Stimulated activated CD8-positive, alpha-beta memory T cell treated with anti-CD3 and anti-CD28 coated beads, Interleukin-7, amount 100 ng/mL, for 1 hour (primary cell): ENCODE data around the gene APBA2.
"Not testable (repeated sequence)": the region's sequence is repeated elsewhere in the genome, so short reads cannot be mapped to it uniquely, and the experiment has no call there.

Experiments used
- DNase-seq, 2 donors: peaks; one replicate each; pipeline ENCODE4 v3.0.0-alpha.2; 2020; ENCODE audit warnings: low read depth in 2 of 2

Gene APBA2

DNA sequence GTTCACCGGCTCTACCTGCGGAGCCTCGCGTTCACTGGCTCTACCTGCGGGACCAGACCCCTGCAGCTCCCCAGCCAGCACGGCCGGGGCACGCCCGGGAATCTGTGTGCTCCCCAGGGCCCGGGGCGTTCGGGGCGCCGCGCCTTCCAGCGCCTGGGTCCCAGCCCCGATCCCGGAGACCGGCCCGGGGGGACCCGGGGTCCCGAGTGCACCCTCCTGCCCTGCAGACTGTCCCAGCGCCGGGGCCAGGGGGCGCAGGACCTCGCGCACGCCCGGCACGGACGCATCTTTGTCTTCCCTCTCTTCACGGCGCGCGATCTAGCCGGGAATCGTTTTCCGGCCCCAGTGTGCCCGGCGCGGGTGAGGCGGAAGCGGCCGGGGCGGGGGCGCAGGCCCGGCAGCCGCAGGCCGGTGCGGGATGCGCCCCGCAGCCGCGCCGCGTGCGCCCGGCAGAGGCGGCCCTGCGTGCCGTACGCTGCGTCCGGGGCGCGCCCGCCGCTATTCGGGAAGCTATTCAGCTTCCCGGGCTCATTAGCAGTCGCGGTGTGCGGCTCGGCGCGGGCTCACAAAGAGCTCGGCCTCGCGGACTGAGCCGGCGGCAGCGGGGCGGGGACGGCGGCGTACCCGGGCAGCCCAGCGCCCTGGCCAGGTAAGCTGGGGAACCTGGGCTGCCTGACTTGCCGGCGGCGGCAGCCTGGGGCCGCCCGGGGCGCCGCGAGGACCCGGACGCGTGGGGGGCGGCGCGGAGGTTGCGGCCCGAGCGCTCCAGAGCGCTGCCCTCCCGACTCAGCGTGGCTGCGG, at the start of gene APBA2:
Gene APBA2 (plus strand): TSS at position 345 of the 801 bp plus-strand sequence. CDS start 167,911 bp downstream, outside the sequence.
- no peak for DNase-seq

DNA sequence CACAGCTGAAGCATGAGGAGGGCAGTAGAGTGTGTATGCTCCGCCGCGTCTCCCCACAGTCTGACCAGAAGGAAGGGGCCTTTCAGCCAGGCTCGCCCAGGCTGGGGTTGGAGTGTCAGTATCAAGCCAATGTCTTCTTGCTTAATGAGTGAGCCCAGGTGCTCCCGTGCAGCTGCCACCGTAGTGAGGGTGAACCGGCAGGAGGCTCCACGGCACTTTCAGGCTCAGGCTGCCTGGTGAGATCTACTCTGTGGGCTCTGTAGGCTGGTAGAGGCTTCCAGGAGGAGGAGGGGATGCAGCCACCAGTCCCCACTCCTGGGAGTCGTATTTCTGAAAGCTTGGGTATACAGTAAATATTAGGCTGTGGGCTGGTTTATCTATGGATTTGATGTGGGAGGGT, 45.5 kb upstream of the APBA2 start:
- DNase-seq = not testable (repeated sequence)

DNA sequence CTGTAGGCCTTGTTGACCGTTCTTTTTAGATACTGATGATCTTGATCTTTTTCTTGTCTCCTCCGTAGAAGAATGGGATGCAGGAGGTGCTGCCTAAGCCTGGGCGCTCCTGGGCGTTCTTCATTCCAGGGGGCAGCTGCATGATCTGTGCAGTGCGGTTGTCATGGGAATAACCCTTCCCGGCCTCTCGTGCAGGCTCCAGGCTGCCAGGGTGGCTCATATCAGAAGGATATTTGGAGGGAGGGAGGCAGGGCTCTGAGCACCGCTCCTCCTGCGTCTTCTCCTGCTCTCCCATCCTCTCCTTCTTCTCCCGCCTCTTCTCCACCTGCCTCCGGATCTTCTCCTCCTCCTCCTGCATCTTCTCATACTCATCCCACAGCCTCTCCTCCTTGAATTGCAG, 43.6 kb upstream of the APBA2 start:
- not testable (repeated sequence) for DNase-seq

DNA sequence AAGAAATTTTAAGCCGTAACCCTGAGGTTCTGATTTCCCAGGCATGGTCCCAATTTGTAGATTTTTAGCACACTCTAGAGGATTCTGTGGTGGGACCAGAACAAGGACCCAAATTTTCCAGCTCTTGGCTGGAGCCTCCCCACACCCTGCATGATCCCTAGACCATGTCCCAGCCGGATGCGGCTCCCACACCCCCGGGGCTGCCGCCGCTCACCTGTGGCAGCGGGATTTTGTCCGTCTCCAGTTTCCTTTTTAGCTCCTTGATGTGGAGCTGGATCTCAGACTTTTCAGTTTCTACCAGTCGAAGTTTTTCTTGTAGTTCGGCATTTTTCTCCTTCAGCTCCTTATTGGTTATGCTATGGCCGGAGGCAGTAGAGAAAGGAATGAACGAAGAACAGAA, 42.3 kb upstream of the APBA2 start:
- not testable (repeated sequence) for DNase-seq

GRCh38 chr15:28844147-28844546, 41.6 kb upstream of the APBA2 start:
- not testable (repeated sequence) for DNase-seq

DNA sequence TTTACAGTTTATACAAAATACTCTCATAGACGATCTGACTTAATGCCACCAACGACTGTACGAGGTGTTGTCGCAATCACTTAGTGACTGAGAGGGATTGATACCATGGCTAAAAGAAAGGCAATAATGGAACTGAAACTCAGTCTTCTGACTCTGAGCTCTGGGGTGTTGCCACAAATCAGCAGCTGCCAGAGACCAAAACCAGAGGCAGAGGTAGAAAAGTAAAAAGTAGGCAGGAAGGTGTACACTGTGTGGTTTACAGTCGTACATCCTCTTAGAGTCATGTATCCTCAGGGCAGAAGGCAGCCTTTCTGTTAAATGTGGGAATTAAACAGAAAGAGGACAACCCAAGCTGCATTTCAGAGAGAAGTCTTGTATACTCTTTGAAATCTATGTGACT, 38.5 kb upstream of the APBA2 start:
- DNase-seq = not testable (repeated sequence)

DNA sequence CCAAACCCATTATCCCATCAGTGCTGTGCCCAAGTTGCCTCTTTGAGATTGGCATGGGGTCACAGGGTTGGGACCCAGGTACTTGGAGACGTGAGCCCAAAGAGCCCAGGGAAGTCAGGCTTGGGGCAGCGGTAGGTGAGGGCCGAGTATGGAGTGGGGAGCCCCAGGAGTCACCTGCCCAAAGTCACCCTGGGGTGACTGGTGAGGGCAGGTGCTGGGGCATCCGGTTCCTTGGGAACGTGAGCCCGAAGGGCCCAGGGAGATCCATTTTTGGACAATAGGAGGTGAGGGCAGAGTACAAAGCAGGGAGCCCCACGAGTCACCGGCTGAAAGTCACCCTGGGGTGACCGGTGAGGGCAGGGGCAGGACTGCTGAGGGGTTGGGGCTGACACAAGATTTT, 37.8 kb upstream of the APBA2 start:
- DNase-seq = not testable (repeated sequence)

DNA sequence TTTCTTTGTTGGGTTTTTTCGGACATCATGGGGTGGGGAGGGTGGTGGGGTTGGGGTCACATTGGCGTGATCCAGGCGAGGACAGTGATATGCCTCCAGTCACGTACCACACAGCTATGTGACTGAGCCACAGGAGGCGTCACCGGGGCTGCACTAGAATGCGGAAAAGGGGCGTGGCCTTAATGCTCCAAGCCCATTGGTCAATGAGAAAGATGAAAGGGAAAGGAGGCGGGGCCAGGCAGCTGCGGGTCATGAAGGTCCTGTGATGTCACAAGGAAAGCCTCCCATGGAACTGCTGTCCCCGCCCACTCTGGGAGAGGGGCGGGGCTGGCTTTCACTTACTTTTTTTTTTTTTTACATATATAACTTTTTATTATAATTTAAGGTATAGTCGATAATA, 37.3 kb upstream of the APBA2 start, which contains the start of gene GOLGA6L7:
Gene GOLGA6L7 (minus strand): TSS at position 124 of the 400 bp plus-strand sequence. CDS start 95 bp downstream, at position 29.
- DNase-seq = not testable (repeated sequence)

DNA sequence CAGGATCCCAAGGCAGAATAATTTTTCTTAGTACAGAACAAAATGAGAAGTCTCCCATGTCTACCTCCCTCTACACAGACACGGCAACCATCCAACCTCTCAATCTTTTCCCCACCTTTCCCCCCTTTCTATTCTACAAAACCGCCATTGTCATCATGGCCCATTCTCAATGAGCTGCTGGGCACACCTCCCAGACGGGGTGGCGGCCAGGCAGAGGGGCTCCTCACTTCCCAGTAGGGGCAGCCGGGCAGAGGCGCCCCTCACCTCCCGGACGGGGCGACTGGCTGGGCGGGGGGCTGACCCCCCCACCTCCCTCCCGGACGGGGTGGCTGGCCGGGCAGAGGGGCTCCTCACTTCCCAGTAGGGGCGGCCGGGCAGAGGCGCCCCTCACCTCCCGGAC, 36.5 kb upstream of the APBA2 start:
- not testable (repeated sequence) for DNase-seq

DNA sequence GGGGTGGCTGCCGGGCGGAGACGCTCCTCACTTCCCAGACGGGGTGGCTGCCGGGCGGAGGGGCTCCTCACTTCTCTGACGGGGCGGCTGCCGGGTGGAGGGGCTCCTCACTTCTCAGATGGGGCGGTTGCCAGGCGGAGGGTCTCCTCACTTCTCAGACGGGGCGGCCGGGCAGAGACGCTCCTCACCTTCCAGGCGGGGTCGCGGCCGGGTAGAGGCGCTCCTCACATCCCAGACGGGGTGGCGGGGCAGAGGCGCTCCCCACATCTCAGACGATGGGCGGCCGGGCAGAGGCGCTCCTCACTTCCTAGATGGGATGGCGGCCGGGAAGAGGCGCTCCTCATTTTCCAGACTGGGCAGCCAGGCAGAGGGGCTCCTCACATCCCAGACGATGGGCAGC, 36.0 kb upstream of the APBA2 start:
- not testable (repeated sequence) for DNase-seq

GRCh38 chr15:28853654-28854053, 32.1 kb upstream of the APBA2 start:
- not testable (repeated sequence) for DNase-seq

DNA sequence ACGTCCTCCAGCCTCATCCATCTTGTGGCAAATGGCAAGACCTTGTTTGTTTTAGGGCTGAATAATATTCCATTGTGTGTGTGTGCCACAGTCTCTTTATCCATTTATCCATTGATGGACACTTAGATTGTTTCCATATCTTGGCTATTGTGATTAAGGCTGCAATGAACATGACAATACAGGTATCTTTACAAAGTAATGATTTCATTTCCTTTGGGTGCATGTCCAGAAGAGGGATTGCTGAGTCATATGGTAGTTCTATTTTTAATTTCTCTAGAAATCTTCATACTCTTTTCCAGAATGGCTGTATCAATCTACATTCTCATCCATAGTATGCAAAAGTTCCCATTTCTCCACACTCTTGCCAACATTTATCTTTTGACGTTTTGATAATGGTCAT, 31.2 kb upstream of the APBA2 start:
- DNase-seq = not testable (repeated sequence)

GRCh38 chr15:28861031-28861534, 24.7 kb upstream of the APBA2 start:
- no peak for DNase-seq

GRCh38 chr15:28861589-28862293, 24.0 kb upstream of the APBA2 start:
- not testable (repeated sequence) for DNase-seq

- no peak for DNase-seq
Measured at GRCh38 chr15:28868744-28869345, 16.9 kb upstream of the APBA2 start.

DNA sequence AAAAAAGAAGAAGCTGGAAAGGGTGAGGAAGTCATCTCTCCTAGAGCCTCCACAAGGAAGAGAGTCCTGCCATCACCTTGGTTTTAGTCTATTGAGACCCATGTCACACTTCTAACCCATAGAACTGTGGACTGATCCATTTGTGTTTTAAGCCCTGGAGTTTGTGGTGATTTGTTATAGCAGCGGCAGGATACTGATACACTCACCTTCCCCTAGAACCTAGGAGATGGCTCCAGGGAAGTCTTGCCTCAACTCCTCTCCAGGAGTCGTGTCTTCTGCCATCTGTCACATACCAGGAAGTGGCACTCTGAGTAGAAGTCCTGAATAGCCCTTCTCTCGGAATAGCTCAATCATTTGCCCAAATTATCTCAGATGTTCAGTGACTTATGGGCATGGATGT, 14.6 kb upstream of the APBA2 start:
- DNase-seq = no peak

- DNase-seq = no peak
Measured at GRCh38 chr15:28873006-28873405, 12.8 kb upstream of the APBA2 start.

GRCh38 chr15:28873585-28874190, 12.1 kb upstream of the APBA2 start:
- no peak for DNase-seq

DNA sequence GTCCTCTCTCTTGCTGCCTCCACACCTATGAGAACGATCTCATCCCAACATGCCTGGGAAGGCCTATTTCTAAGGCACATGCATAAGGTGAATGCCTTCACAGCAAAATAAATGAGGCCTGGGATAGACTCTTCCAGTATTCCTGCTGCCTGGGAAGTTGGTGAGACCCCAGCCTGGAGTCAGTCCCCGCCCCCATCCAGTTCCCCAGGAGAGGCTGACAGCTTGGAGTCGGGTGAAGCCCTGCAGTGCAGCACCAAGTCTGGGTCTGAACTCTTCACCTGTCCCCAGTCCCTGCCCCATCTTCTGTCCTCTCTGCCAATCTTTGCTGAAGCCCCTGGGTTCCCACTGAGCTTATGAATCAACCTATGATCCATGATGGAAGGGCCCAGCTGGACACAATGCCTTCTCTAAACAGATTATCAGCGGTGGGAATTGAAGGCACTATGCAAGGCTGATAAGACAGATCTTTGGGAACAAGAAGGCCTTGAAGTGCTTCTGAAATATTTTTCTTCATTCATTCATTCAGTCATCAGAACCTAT, 10.2 kb upstream of the APBA2 start:
- DNase-seq = no peak

DNA sequence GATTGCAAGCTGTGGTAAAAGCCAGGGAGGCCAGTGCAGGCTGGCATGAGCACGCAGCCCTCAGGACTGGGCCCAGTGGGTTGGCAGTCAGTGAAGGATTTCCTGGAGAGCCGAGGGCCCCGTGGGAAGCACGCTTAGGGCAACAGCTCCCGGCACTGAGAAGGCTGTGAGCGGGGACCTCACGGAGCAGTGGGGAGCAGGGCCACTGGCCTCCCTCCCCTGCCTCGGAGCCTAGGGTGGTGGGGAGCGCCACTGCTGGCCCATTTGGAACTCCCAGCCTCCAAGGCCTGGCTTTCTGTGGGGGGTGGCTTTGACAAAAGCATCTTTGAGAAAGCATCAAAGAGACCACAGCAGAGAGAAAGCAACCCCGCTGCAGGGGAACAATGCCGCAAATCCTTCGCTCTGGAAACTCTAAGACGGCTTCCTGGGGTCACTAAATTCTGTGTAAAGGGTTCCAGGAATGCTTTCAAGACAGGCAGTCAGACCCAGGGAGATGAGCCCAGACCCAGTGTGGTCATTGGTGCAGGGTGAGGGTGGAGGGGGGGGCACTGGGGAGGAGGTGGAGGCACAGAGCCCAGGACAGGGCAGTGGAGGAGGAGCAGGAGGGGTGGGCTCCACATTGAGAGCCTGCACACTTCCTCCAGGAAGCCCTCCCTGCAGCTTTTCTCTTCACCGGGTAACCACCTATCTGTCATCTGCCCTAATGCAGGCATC, 9.5 kb upstream of the APBA2 start:
- DNase-seq = no peak

DNA sequence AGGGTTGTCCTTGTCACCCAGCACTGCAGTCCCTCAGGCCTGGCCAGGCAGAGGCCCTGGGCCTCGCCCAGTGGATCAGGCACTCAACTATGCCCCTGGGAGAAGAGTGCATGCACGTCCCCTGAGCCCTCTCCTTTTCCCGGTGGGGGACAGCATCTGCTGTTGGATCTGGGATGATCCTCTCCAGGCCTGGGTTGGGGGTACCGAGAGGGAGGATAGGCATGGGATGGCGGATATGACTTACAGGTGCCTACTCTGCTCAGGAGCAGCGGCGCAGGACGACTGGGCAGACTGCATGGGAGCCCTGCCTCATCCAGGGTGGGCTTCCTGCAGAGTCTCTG, 9.0 kb upstream of the APBA2 start:
- no peak for DNase-seq
